ENCODE results near the gene GALNT10. TPM values are rescaled to one million over a fixed set of nuclear protein-coding genes. Genes with fewer than 3 reads are reported as not detected.
A peak's percentile ranks its signal among the peaks of the same experiment; 100 is the strongest.

The GALNT10 gene
- total and polyA plus RNA-seq, 2 of the 4 experiments (the other 2 are of a cell fraction) = 46.2 to 67.0 TPM

- ChIA-PET POLR2A (ENCODE audit: unreplicated experiment) (interaction anchor here (1.1 kb wide), 1 partner anchor 98 kb away, joined by 3 read pairs; the partner anchor contains the start of gene GALNT10), CTCF (interaction anchor here (0.6 to 1.4 kb wide), 2 partner anchors 20 to 1667 kb away, joined by 3 read pairs; no protein-coding TSS in a partner anchor)
- Histone ChIP-seq H2AFZ (replicated peaks; ENCODE audit: low read length, poor library complexity) (peak overlapping the region; percentile 55), H4K5ac (ENCODE audit: low read depth, low read length) (no peak overlapping the region), H3K9ac (ENCODE audit: low read depth, low read length) (no peak overlapping the region), H3K18ac (ENCODE audit: low read depth, low read length) (peak overlapping the region; percentile 76; the same call in 1 of the 2 replicates), H3K9me3 (ENCODE audit: control insufficient read depth, insufficient read depth, low read length) (no peaks in the 10 kb centered on the region), H2BK15ac (ENCODE audit: low read depth, low read length) (peak overlapping the region; percentile 51; the same call in 1 of the 3 replicates), H2AK9ac (replicated peaks; ENCODE audit: low read depth, low read length, poor library complexity) (peak overlapping the region; percentile 39), H3K4ac (ENCODE audit: low read depth, low read length) (peak overlapping the region; percentile 38), H4K8ac (ENCODE audit: low read depth in 2 of 2, low read length in 2 of 2) (peak overlapping the region in 1 of 2 experiments; percentile 63; a peak in 1 of 4 replicates), H2BK120ac (ENCODE audit: low read depth, low read length) (peak overlapping the region; percentile 60), H3K23ac (ENCODE audit: low read depth, low read length) (0 out of 2 replicates have a peak overlapping the region, but pooled peaks have one; percentile 41), H3K56ac (ENCODE audit: extremely low read depth, insufficient read depth, low read length) (no peak overlapping the region), H3K9me1 (ENCODE audit: insufficient read depth, low read length) (peaks cover 19% of the 10 kb centered on the region), H3K27me3 (ENCODE audit: control insufficient read depth, insufficient read depth, low read length) (no peaks in the 10 kb centered on the region), H3K27ac (ENCODE audit: insufficient read depth, low read length) (peak overlapping the region; percentile 40; the same call in 1 of the 2 replicates), H3K4me3 (ENCODE audit: insufficient read depth, low read depth, low read length) (no peak overlapping the region), H2BK5ac (ENCODE audit: low read depth, low read length, poor library complexity, severe bottlenecking) (peak overlapping the region; percentile 46), H3K79me1 (ENCODE audit: low read depth in 1 of 2, low read length in 2 of 2) (peaks cover 30 to 74% of the 10 kb centered on the region in 2 experiments), H2BK20ac (ENCODE audit: low read depth, low read length) (peak overlapping the region; percentile 61), H3K4me2 (ENCODE audit: low read depth, low read length) (no peak overlapping the region), H2AK5ac (ENCODE audit: low read depth, low read length) (0 out of 2 replicates have a peak overlapping the region, but pooled peaks have one; percentile 67), H4K91ac (ENCODE audit: insufficient read depth, low read depth, low read length) (peak overlapping the region; percentile 20; the same call in 1 of the 2 replicates), H3K4me1 (ENCODE audit: control insufficient read depth, insufficient read depth, low read length) (peaks cover 18% of the 10 kb centered on the region), H3K14ac (replicated peaks; ENCODE audit: low read depth, low read length) (0 out of 2 replicates have a peak overlapping the region, but pooled peaks have one; percentile 51), H3K36me3 (ENCODE audit: control insufficient read depth, insufficient read depth, low read length) (no peaks in the 10 kb centered on the region), H4K20me1 (ENCODE audit: insufficient read depth, low read length) (0 out of 2 replicates have a peak, but pooled peaks cover 3% of the 10 kb centered on the region)
- no peak for TF ChIP-seq USF2 (IDR thresholded peaks at IDR 0.05; ENCODE audit: low read depth, low read length)
- TF ChIP-seq MAFK (IDR thresholded peaks at IDR 0.05; ENCODE audit: low read depth, low read length) = peak; percentile 32; the same call in 1 of the 2 replicates
- DNase-seq (peak; percentile 72), ATAC-seq (ENCODE audit: low read depth) (peak; percentile 59)
- in situ Hi-C loops (cut with MboI; ENCODE audit: low sequenced_read_pairs) = no loop called here
- no TSS peak for BruUV-seq (replicated peaks)
- WGBS, 2 experiments (ENCODE audit: extremely low coverage in 2 of 2, insufficient read length in 1 of 2) = no CpG with 5 or more reads among the region's 2 CpGs
- intact Hi-C loops (cut with micrococcal nuclease) = loop anchor here (5.0 kb wide), 1 partner anchor 79 kb away; no protein-coding TSS in a partner anchor
- dilution Hi-C loops (cut with HindIII; ENCODE audit: low sequenced_read_pairs, unreplicated experiment) = no loop called here
Observed at GRCh38 chr5:154288145-154288544, 97.6 kb downstream of the GALNT10 start.

Measured in IMR-90 (cell line).